HepG2 (cell line): Measurements from ENCODE around the gene CORT. TPM values are rescaled to one million over a fixed set of nuclear protein-coding genes. Genes with fewer than 3 reads are reported as not detected.

Experiments used
- HOXD1 ChIP-seq: sonication (generic); formaldehyde crosslinking; IDR thresholded peaks from 2 replicates; pipeline ENCODE4 v1.5.0; 2020; ENCODE audit warnings: missing genetic modification reagents
- MTA1 ChIP-seq: sonication (generic); formaldehyde crosslinking; IDR thresholded peaks from 2 replicates; pipeline ENCODE4 v1.4.0; 2020; ENCODE audit warnings: missing genetic modification reagents, mild to moderate bottlenecking, borderline replicate concordance
- NFE2L2 ChIP-seq: fragments of 150-350 bp; IDR thresholded peaks from 2 replicates; pipeline ENCODE4 v1.6.1; 2014; ENCODE audit warnings: low read length
- RFX3 ChIP-seq: IDR thresholded peaks from 2 replicates; pipeline ENCODE4 v1.6.1; 2016; ENCODE audit warnings: missing biosample characterization, missing genetic modification reagents
- SMAD3 ChIP-seq: sonication (generic); formaldehyde crosslinking; IDR thresholded peaks from 2 replicates; pipeline ENCODE4 v1.4.0; 2020; ENCODE audit warnings: missing genetic modification reagents
- ZNF235 ChIP-seq: sonication (generic); formaldehyde crosslinking; IDR thresholded peaks from 2 replicates; pipeline ENCODE4 v1.8.1; 2023; ENCODE audit warnings: mild to moderate bottlenecking, missing genetic modification reagents, borderline replicate concordance
- polyA plus RNA-seq, 8 experiments: library from polyadenylated mRNA; depleted of rRNA in 3 of 8; stranded (reverse) in 7 of 8; unstranded in 1 of 8; fragments of >200 nt; fragmentation: Illumina TruSeq in 4 of 8; extraction: Trizol in 4 of 8; gene quantifications; 2 replicates each; pipeline versions ENCODE4 v1.2.1 to v1.2.3, GENCODE V29; 2011 to 2016; ENCODE audit warnings: low read depth in 4 of 8, missing spikeins in 1 of 8, mixed read lengths in 1 of 8; ENCODE audit not compliant: insufficient read depth in 1 of 8
- total RNA-seq, 5 experiments: library from RNA; depleted of rRNA; stranded (reverse); fragments of >200 nt; fragmentation: Illumina TruSeq; extraction: Trizol; gene quantifications; 2 replicates each; pipeline ENCODE4 v1.2.3, GENCODE V29; 2016; ENCODE audit warnings: low read depth in 1 of 5
- TF ChIP-seq, protein P1 (sequence below): IDR thresholded peaks from 2 replicates; pipeline ENCODE4 v1.4.0; 2020; ENCODE audit warnings: mild to moderate bottlenecking, missing genetic modification reagents
- TF ChIP-seq, protein P2 (sequence below): sonication (generic); formaldehyde crosslinking; IDR thresholded peaks from 2 replicates; pipeline ENCODE4 v1.9.0; 2021; ENCODE audit warnings: missing genetic modification reagents, borderline replicate concordance

The CORT gene
- total and polyA plus RNA-seq, 2 of the 13 experiments (the other 11 are each of a cell fraction or from before 2014, with no cell fraction given), result 0.11 to 0.62 TPM

DNA sequence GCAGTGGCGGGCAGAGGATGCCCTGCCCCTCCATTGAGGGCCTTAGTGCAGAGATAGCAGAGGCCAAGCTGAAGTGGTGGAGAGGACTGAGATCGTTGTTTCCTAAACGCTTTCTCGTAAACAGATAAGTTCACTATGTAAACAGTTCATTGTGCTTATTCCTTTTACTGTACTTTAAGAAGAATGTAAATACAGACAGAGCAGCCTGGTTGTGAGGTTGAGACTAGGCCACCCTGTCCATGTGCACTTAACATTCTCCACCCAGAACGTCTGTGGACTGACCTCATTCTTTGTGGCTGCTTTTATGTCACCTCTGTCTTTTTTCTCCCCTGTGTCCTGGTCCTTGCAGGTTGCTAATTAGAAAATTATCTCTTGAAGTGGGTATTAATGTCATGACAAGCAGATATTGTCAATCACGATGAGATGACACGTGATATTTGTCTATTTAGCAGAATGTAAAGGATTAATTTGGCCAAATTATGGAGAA is 11.1 kb upstream of the CORT start (continued):
- TF ChIP-seq, protein P1, sequence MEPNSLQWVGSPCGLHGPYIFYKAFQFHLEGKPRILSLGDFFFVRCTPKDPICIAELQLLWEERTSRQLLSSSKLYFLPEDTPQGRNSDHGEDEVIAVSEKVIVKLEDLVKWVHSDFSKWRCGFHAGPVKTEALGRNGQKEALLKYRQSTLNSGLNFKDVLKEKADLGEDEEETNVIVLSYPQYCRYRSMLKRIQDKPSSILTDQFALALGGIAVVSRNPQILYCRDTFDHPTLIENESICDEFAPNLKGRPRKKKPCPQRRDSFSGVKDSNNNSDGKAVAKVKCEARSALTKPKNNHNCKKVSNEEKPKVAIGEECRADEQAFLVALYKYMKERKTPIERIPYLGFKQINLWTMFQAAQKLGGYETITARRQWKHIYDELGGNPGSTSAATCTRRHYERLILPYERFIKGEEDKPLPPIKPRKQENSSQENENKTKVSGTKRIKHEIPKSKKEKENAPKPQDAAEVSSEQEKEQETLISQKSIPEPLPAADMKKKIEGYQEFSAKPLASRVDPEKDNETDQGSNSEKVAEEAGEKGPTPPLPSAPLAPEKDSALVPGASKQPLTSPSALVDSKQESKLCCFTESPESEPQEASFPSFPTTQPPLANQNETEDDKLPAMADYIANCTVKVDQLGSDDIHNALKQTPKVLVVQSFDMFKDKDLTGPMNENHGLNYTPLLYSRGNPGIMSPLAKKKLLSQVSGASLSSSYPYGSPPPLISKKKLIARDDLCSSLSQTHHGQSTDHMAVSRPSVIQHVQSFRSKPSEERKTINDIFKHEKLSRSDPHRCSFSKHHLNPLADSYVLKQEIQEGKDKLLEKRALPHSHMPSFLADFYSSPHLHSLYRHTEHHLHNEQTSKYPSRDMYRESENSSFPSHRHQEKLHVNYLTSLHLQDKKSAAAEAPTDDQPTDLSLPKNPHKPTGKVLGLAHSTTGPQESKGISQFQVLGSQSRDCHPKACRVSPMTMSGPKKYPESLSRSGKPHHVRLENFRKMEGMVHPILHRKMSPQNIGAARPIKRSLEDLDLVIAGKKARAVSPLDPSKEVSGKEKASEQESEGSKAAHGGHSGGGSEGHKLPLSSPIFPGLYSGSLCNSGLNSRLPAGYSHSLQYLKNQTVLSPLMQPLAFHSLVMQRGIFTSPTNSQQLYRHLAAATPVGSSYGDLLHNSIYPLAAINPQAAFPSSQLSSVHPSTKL (CRISPR knock-in tag), result 0 out of 2 replicates have a peak, but pooled peaks have one; percentile 21
- TF ChIP-seq HOXD1 (CRISPR knock-in tag) (no peak), SMAD3 (no peak), RFX3 (CRISPR knock-in tag) (no peak), NFE2L2 (no peak), MTA1 (CRISPR knock-in tag) (no peak), ZNF235 (CRISPR knock-in tag) (no peak)
- TF ChIP-seq, protein P2, sequence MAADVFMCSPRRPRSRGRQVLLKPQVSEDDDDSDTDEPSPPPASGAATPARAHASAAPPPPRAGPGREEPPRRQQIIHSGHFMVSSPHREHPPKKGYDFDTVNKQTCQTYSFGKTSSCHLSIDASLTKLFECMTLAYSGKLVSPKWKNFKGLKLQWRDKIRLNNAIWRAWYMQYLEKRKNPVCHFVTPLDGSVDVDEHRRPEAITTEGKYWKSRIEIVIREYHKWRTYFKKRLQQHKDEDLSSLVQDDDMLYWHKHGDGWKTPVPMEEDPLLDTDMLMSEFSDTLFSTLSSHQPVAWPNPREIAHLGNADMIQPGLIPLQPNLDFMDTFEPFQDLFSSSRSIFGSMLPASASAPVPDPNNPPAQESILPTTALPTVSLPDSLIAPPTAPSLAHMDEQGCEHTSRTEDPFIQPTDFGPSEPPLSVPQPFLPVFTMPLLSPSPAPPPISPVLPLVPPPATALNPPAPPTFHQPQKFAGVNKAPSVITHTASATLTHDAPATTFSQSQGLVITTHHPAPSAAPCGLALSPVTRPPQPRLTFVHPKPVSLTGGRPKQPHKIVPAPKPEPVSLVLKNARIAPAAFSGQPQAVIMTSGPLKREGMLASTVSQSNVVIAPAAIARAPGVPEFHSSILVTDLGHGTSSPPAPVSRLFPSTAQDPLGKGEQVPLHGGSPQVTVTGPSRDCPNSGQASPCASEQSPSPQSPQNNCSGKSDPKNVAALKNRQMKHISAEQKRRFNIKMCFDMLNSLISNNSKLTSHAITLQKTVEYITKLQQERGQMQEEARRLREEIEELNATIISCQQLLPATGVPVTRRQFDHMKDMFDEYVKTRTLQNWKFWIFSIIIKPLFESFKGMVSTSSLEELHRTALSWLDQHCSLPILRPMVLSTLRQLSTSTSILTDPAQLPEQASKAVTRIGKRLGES, result no peak
